ENCODE measurements around the gene MRPS16. TPM values are rescaled to one million over a fixed set of nuclear protein-coding genes. Genes with fewer than 3 reads are reported as not detected.

MRPS16 gene
- total and polyA plus RNA-seq, 2 donors from 2014 or later, result 82.9 to 160 TPM

DNA sequence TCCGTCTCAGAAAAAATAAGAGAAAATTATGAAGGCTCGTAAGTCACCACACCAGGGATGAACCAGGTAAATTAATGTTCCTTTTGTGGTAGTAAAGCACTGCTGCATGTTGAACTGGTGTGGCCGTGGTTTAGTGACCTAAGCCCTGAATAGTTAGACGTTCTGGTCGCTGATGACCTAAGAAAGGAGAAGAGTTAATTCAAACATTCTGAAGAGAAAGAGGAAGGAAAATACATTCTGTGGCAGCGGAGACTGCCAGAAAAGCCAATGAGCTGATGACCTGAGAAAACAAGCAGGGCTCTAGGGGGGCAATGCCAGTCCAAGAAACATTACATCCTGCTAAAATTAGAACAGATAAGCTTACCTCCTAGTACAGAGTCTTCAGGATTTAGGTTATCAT, 22.9 kb downstream of the MRPS16 start:
- DNase-seq (no peak), FAIRE-seq (no peak)
- peaks cover 4 to 37% (median 8%) of the 10 kb centered on the region in 3 donors for H3K36me3 ChIP-seq (ENCODE audit: control insufficient read depth in 2 of 3, insufficient read depth in 3 of 3, low read length in 3 of 3)
- no peak overlapping the region for H3K27ac ChIP-seq (ENCODE audit: low read depth in 2 of 2, low read length in 2 of 2)
- TF ChIP-seq, protein P1, sequence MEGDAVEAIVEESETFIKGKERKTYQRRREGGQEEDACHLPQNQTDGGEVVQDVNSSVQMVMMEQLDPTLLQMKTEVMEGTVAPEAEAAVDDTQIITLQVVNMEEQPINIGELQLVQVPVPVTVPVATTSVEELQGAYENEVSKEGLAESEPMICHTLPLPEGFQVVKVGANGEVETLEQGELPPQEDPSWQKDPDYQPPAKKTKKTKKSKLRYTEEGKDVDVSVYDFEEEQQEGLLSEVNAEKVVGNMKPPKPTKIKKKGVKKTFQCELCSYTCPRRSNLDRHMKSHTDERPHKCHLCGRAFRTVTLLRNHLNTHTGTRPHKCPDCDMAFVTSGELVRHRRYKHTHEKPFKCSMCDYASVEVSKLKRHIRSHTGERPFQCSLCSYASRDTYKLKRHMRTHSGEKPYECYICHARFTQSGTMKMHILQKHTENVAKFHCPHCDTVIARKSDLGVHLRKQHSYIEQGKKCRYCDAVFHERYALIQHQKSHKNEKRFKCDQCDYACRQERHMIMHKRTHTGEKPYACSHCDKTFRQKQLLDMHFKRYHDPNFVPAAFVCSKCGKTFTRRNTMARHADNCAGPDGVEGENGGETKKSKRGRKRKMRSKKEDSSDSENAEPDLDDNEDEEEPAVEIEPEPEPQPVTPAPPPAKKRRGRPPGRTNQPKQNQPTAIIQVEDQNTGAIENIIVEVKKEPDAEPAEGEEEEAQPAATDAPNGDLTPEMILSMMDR (IDR thresholded peaks at IDR 0.05; ENCODE audit: borderline replicate concordance, extremely low read depth, insufficient read depth), result no peak
- no peaks in the 10 kb centered on the region for H3K4me1 ChIP-seq (ENCODE audit: control insufficient read depth in 2 of 3, insufficient read depth in 2 of 3, low read depth in 1 of 3, low read length in 3 of 3)
- H3K27me3 ChIP-seq (ENCODE audit: control insufficient read depth, insufficient read depth, low read length), result no peaks in the 10 kb centered on the region
- no peak overlapping the region for H3K9ac ChIP-seq (ENCODE audit: low read length in 3 of 3)
- H3K9me3 ChIP-seq (ENCODE audit: control insufficient read depth in 2 of 3, insufficient read depth in 1 of 3, low read length in 3 of 3), result no peaks in the 10 kb centered on the region
- intact Hi-C loops (cut with DNase I), result no loop called here
- H3K4me3 ChIP-seq (ENCODE audit: low read length in 3 of 3), result no peak overlapping the region

DNA sequence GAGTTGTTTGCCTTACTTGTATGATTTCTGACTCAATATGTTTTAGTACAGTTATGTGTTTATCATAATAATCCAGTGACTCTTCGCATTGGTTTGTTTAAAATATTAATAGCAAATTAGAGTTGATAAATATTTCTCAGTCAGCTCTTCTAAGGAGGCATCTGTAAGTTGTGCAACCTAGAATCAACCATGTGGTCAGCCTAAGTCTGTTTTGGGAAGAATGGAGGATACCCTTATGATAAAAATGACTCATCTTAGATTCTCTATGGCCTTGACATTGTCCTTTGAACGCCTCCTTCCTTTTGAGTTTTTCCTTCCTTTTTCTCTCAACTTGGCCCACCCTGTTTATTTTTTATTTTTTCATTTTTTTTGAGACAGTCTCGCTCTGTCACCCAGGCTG, 24.2 kb downstream of the MRPS16 start:
- Histone ChIP-seq H3K27ac (ENCODE audit: low read depth in 2 of 2, low read length in 2 of 2) (no peak overlapping the region), H3K36me3 (ENCODE audit: control insufficient read depth in 2 of 3, insufficient read depth in 3 of 3, low read length in 3 of 3) (peaks cover 4 to 37% (median 8%) of the 10 kb centered on the region in 3 donors), H3K9me3 (ENCODE audit: control insufficient read depth in 2 of 3, insufficient read depth in 1 of 3, low read length in 3 of 3) (no peaks in the 10 kb centered on the region), H3K4me1 (ENCODE audit: control insufficient read depth in 2 of 3, insufficient read depth in 2 of 3, low read depth in 1 of 3, low read length in 3 of 3) (no peaks in the 10 kb centered on the region), H3K9ac (ENCODE audit: low read length in 3 of 3) (no peak overlapping the region), H3K27me3 (ENCODE audit: control insufficient read depth, insufficient read depth, low read length) (no peaks in the 10 kb centered on the region), H3K4me3 (ENCODE audit: low read length in 3 of 3) (no peak overlapping the region)
- FAIRE-seq (no peak), DNase-seq (no peak)
- TF ChIP-seq, protein P1 (IDR thresholded peaks at IDR 0.05; ENCODE audit: borderline replicate concordance, extremely low read depth, insufficient read depth), result no peak
- intact Hi-C loops (cut with DNase I), result no loop called here

DNA sequence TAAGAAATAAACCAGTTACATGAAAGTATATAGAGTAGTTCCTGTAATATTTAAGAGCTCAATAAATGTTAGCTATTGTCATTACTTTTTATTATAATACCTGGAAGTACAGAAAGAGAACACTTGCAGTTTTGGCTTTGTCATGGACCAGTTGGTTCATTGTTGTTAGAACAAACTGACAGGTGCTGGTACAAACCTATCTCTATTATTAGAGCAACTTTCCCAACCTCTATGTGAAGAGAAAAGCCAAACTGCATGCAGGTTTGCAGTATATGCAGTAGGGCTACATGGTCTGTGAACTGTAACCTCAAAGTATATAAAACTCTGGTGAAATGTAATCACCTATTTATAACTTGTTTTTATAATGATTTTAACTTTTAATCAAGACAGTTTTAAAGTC, 25.8 kb downstream of the MRPS16 start:
- H3K27ac ChIP-seq (ENCODE audit: low read depth in 2 of 2, low read length in 2 of 2), result no peak overlapping the region
- no peaks in the 10 kb centered on the region for H3K9me3 ChIP-seq (ENCODE audit: control insufficient read depth in 2 of 3, insufficient read depth in 1 of 3, low read length in 3 of 3)
- H3K4me3 ChIP-seq (ENCODE audit: low read length in 3 of 3), result no peak overlapping the region
- FAIRE-seq, result no peak
- TF ChIP-seq, protein P1 (IDR thresholded peaks at IDR 0.05; ENCODE audit: borderline replicate concordance, extremely low read depth, insufficient read depth), result no peak
- peaks cover 4 to 25% (median 8%) of the 10 kb centered on the region in 3 donors for H3K36me3 ChIP-seq (ENCODE audit: control insufficient read depth in 2 of 3, insufficient read depth in 3 of 3, low read length in 3 of 3)
- no peak overlapping the region for H3K9ac ChIP-seq (ENCODE audit: low read length in 3 of 3)
- no peaks in the 10 kb centered on the region for H3K4me1 ChIP-seq (ENCODE audit: control insufficient read depth in 2 of 3, insufficient read depth in 2 of 3, low read depth in 1 of 3, low read length in 3 of 3)
- DNase-seq, result no peak
- H3K27me3 ChIP-seq (ENCODE audit: control insufficient read depth, insufficient read depth, low read length), result no peaks in the 10 kb centered on the region
- intact Hi-C loops (cut with DNase I), result no loop called here

DNA sequence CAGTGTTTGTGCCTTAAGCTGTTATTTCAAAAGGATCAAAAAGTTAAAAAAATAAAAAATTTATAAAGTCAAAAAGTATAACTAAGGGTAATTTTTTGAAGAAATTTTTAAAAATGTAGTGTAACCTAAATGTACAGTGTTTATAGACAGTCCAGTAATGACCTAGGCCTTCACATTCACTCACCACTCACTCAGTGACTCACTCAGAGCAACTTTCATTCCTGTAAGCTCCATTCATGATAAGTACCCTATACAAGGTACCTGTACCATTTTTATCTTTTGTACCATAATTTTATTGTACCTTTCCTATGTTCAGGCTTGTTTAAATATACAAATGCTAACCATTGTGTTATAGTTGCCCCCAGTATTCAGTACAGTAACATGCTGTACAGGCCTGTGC, 26.9 kb downstream of the MRPS16 start:
- intact Hi-C loops (cut with DNase I), result no loop called here
- Histone ChIP-seq H3K27me3 (ENCODE audit: control insufficient read depth, insufficient read depth, low read length) (no peaks in the 10 kb centered on the region), H3K4me3 (ENCODE audit: low read length in 3 of 3) (no peak overlapping the region), H3K9me3 (ENCODE audit: control insufficient read depth in 2 of 3, insufficient read depth in 1 of 3, low read length in 3 of 3) (no peaks in the 10 kb centered on the region), H3K36me3 (ENCODE audit: control insufficient read depth in 2 of 3, insufficient read depth in 3 of 3, low read length in 3 of 3) (peaks cover 4 to 16% (median 7%) of the 10 kb centered on the region in 3 donors), H3K4me1 (ENCODE audit: control insufficient read depth in 2 of 3, insufficient read depth in 2 of 3, low read depth in 1 of 3, low read length in 3 of 3) (no peaks in the 10 kb centered on the region), H3K27ac (ENCODE audit: low read depth in 2 of 2, low read length in 2 of 2) (no peak overlapping the region), H3K9ac (ENCODE audit: low read length in 3 of 3) (no peak overlapping the region)
- TF ChIP-seq, protein P1 (IDR thresholded peaks at IDR 0.05; ENCODE audit: borderline replicate concordance, extremely low read depth, insufficient read depth), result no peak
- DNase-seq (no peak), FAIRE-seq (peak; percentile 60)

Data from kidney (tissue), 14 donors.